Activated naive CD4-positive, alpha-beta T cell treated with anti-CD3 and anti-CD28 coated beads, Interleukin-2, amount 10 ng/mL, durations not matched to agents 7 days and 5 days (primary cell): ENCODE data around the gene DCAF6.
"Not testable (repeated sequence)": the region's sequence is repeated elsewhere in the genome, so short reads cannot be mapped to it uniquely, and the experiment has no call there.

Source experiments
- CTCF ChIA-PET: fragments of 350-600 bp; sonication (Branson Sonifier 250); formaldehyde crosslinking; loops from one replicate; lab custom pipeline; 2021; ENCODE audit warnings: antibody characterized with exemption; lab: Charles Lee
- DNase-seq: peaks from one replicate; pipeline ENCODE4 v3.0.0-alpha.2; 2020
- H3K27ac Mint-ChIP-seq: one replicate; pipeline ENCODE4 v1.8.0; 2021; ENCODE audit warnings: mild to moderate bottlenecking, moderate library complexity, mixed read lengths
- H3K27me3 Mint-ChIP-seq: one replicate; pipeline ENCODE4 v1.8.0; 2021; ENCODE audit warnings: mild to moderate bottlenecking, mixed read lengths
- H3K36me3 Mint-ChIP-seq: one replicate; pipeline ENCODE4 v1.8.0; 2021; ENCODE audit warnings: mixed read lengths
- H3K4me1 Mint-ChIP-seq: one replicate; pipeline ENCODE4 v1.8.0; 2021; ENCODE audit warnings: mixed read lengths
- H3K4me3 Mint-ChIP-seq: one replicate; pipeline ENCODE4 v1.8.0; 2021; ENCODE audit warnings: mild to moderate bottlenecking, moderate library complexity, mixed read lengths
- H3K9me3 Mint-ChIP-seq: one replicate; pipeline ENCODE4 v1.8.0; 2021; ENCODE audit warnings: mixed read lengths

The DCAF6 gene

GRCh38 chr1:167912294-167912693, 24.2 kb upstream of the DCAF6 start:
- no peak overlapping the region for H3K27ac Mint-ChIP-seq
- peaks cover 6% of the 10 kb centered on the region for H3K9me3 Mint-ChIP-seq
- H3K4me1 Mint-ChIP-seq: no peaks in the 10 kb centered on the region
- H3K4me3 Mint-ChIP-seq: no peak overlapping the region
- H3K27me3 Mint-ChIP-seq: no peaks in the 10 kb centered on the region
- CTCF ChIA-PET: no interaction called here
- no peak for DNase-seq
- H3K36me3 Mint-ChIP-seq: peaks cover 5% of the 10 kb centered on the region

- Mint-ChIP-seq H3K4me1 (no peaks in the 10 kb centered on the region), H3K27me3 (no peaks in the 10 kb centered on the region), H3K9me3 (peaks cover 6% of the 10 kb centered on the region), H3K36me3 (peaks cover 8% of the 10 kb centered on the region), H3K27ac (no peak within 1 kb of the TSS), H3K4me3 (no peak within 1 kb of the TSS)
- CTCF ChIA-PET: interaction anchor here (0.9 kb wide), 1 partner anchor 169 kb away, joined by 4 read pairs; no protein-coding TSS in a partner anchor
- DNase-seq: no peak
Measured at GRCh38 chr1:167913895-167914496, 22.5 kb upstream of the DCAF6 start, which contains the start of gene ADCY10. Gene ADCY10 (minus strand): TSS chr1:167914134. CDS start chr1:167905140, 8,994 bp downstream.

DNA sequence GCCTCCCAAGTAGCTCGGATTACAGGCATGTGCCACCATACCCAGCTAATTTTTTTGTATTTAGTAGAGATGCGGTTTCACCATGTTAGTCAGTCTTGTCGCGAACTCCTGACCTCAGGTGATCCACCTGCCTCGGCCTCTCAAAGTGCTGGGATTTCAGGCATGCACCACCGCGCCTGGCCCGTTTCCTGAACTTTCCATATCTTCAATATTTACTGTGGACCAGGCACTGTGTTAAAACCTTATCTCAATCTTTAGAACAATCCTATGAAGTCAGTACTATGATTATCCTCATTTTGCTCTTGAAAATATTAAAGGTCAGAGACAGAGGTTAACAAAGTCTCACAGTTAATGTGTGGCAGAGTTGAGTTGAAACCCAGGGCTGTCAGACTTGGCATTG, 20.9 kb upstream of the DCAF6 start:
- CTCF ChIA-PET: no interaction called here
- H3K36me3 Mint-ChIP-seq: peaks cover 10% of the 10 kb centered on the region
- H3K27me3 Mint-ChIP-seq: no peaks in the 10 kb centered on the region
- no peak overlapping the region for H3K4me3 Mint-ChIP-seq
- no peaks in the 10 kb centered on the region for H3K4me1 Mint-ChIP-seq
- H3K9me3 Mint-ChIP-seq: no peaks in the 10 kb centered on the region
- no peak overlapping the region for H3K27ac Mint-ChIP-seq
- DNase-seq: no peak

- H3K9me3 Mint-ChIP-seq: no peaks in the 10 kb centered on the region
- DNase-seq: no peak
- no peaks in the 10 kb centered on the region for H3K4me1 Mint-ChIP-seq
- H3K27ac Mint-ChIP-seq: no peak overlapping the region
- H3K27me3 Mint-ChIP-seq: no peaks in the 10 kb centered on the region
- H3K4me3 Mint-ChIP-seq: no peak overlapping the region
- H3K36me3 Mint-ChIP-seq: peaks cover 10% of the 10 kb centered on the region
- CTCF ChIA-PET: no interaction called here
Measured at GRCh38 chr1:167916766-167917511, 19.5 kb upstream of the DCAF6 start.

DNA sequence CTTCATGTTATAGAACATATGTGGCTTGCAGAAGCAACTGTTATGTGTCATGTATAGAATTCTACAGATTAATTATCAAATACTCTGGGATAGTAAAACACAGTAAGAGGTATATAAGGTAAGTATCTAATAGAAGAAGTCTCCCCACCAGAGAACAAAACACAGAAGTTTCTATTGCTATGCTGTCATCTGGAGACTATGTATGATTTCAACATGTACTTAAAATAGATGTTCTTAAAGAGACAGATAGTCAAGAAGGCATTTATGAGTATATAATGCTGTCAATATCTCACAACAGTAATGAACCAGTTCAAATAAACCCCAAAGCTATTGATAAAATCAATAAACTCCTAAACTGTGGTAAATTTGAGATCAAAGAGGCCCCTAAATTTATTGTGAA, 14.5 kb upstream of the DCAF6 start:
- Mint-ChIP-seq H3K4me3 (no peak overlapping the region), H3K27ac (no peak overlapping the region), H3K9me3 (no peaks in the 10 kb centered on the region), H3K27me3 (no peaks in the 10 kb centered on the region), H3K36me3 (peaks cover 11% of the 10 kb centered on the region), H3K4me1 (no peaks in the 10 kb centered on the region)
- CTCF ChIA-PET: interaction anchor here (0.8 kb wide), 1 partner anchor 223 kb away, joined by 3 read pairs; no protein-coding TSS in a partner anchor
- DNase-seq: no peak

- DNase-seq: no peak
- Mint-ChIP-seq H3K36me3 (peaks cover 10% of the 10 kb centered on the region), H3K4me3 (no peak overlapping the region), H3K27me3 (no peaks in the 10 kb centered on the region), H3K9me3 (no peaks in the 10 kb centered on the region), H3K4me1 (no peaks in the 10 kb centered on the region), H3K27ac (no peak overlapping the region)
- CTCF ChIA-PET: no interaction called here
Measured at GRCh38 chr1:167922611-167923074, 13.8 kb upstream of the DCAF6 start.

DNA sequence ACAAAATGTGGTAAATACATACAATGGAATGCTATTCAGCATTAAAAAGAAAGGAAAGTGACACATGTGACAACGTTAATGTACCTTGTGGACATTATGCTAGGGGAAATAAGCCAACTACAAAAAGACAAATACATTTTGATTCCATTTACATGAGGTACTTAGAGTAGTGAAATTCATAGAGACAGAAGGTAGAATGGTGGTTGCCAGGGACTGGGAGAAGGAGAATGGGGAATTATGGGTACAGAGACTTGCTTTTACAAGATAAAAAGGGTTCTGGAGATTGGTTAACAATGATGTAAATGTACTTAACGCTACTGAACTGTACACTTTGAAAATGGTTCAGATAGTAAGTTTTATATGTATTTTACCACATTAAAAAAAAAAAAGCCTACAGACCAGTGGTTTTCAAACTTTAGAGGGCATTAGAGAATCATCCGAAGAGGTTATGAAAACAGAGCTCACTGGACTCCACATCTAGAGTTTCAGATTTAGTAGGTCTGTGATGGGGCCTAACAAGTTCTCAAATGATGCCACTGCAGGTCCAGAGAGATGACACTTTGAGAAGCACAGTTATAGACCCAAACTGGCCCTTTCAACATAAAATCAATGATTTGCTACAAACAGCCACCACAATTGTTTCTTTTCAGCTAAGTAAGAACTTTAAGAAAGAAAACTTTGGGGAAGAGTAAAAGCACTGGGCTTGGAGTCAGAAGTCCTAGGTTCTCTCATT, 13.0 kb upstream of the DCAF6 start:
- DNase-seq: no peak
- H3K9me3 Mint-ChIP-seq: no peaks in the 10 kb centered on the region
- H3K4me1 Mint-ChIP-seq: no peaks in the 10 kb centered on the region
- H3K27ac Mint-ChIP-seq: no peak overlapping the region
- H3K36me3 Mint-ChIP-seq: peaks cover 6% of the 10 kb centered on the region
- no peaks in the 10 kb centered on the region for H3K27me3 Mint-ChIP-seq
- CTCF ChIA-PET: no interaction called here
- no peak overlapping the region for H3K4me3 Mint-ChIP-seq

DNA sequence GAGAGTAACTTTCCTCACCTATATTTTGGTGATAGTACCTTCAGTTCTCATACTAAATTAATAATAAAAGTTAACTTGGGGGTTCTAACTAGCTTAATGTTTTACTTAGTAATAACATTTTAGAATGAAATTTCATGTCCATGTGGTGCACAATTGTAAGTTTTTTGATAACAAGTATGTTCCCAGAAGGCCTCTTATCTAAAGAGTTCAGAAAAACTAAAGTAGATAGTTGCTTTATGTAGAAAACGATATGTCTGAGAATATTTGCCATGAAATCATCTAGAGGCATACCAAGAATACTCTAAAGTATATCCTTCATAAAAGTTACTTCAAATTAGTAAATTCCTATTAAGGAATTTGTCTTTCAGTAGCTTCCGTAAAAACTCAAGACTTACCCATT, 12.4 kb upstream of the DCAF6 start:
- H3K9me3 Mint-ChIP-seq: no peaks in the 10 kb centered on the region
- H3K4me1 Mint-ChIP-seq: no peaks in the 10 kb centered on the region
- no peak overlapping the region for H3K4me3 Mint-ChIP-seq
- no peak overlapping the region for H3K27ac Mint-ChIP-seq
- CTCF ChIA-PET: no interaction called here
- DNase-seq: no peak
- H3K27me3 Mint-ChIP-seq: no peaks in the 10 kb centered on the region
- H3K36me3 Mint-ChIP-seq: peaks cover 6% of the 10 kb centered on the region

- CTCF ChIA-PET: no interaction called here
- H3K9me3 Mint-ChIP-seq: no peaks in the 10 kb centered on the region
- no peak overlapping the region for H3K27ac Mint-ChIP-seq
- no peaks in the 10 kb centered on the region for H3K27me3 Mint-ChIP-seq
- H3K36me3 Mint-ChIP-seq: peaks cover 4% of the 10 kb centered on the region
- H3K4me1 Mint-ChIP-seq: no peaks in the 10 kb centered on the region
- no peak overlapping the region for H3K4me3 Mint-ChIP-seq
- no peak for DNase-seq
Measured at GRCh38 chr1:167924543-167925231, 11.8 kb upstream of the DCAF6 start.

GRCh38 chr1:167926486-167926997, 9.9 kb upstream of the DCAF6 start:
- Mint-ChIP-seq H3K27me3 (no peaks in the 10 kb centered on the region), H3K36me3 (peaks cover 4% of the 10 kb centered on the region), H3K27ac (no peak overlapping the region), H3K4me1 (peaks cover 2% of the 10 kb centered on the region), H3K9me3 (no peaks in the 10 kb centered on the region), H3K4me3 (no peak overlapping the region)
- CTCF ChIA-PET: no interaction called here
- DNase-seq: no peak

DNA sequence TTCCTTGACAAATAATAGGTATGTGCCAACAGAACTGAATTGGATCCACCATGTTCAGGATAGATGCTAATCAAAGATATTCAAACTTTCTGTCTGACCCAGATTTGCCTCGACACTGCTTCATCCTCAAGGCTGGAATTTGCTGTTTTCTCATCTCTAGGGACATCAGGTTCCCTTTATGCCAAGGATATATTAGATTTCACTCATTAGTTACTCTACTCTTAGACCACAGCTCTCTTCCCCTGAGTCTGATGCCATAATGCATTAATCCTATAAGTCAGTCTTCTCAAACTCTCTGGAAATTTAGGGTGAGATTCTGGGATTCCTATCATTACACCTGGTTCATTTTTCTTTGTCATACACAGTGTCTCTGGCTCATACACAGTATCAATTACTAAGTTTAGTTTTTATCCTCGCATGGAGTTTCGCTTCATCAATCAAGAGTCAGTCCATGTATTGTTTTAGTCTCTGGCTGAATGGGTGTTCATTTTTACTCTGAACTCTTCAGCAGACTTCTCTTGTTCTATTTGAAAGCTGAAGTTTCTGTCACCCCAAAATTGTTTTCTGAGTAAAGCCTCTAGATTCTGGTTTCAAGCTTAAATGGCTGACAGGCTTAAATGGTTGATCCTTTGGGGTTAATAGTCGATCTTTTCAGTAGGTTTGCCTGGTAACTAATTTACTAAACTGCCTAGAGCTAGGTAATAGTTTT, 9.3 kb upstream of the DCAF6 start:
- CTCF ChIA-PET: interaction anchor here (1.4 kb wide), 1 partner anchor 155 kb away, joined by 5 read pairs; no protein-coding TSS in a partner anchor
- Mint-ChIP-seq H3K4me1 (peaks cover 2% of the 10 kb centered on the region), H3K36me3 (peaks cover 4% of the 10 kb centered on the region), H3K4me3 (no peak overlapping the region), H3K27me3 (no peaks in the 10 kb centered on the region), H3K27ac (no peak overlapping the region), H3K9me3 (no peaks in the 10 kb centered on the region)
- DNase-seq: no peak

- Mint-ChIP-seq H3K4me1 (peaks cover 5% of the 10 kb centered on the region), H3K36me3 (no peaks in the 10 kb centered on the region)
- CTCF ChIA-PET: interaction anchor here (1.4 kb wide), 1 partner anchor 154 kb away, joined by 5 read pairs; no protein-coding TSS in a partner anchor
Measured at GRCh38 chr1:167928457-167928852, 8.0 kb upstream of the DCAF6 start.

GRCh38 chr1:167928919-167929318, 7.6 kb upstream of the DCAF6 start:
- H3K27ac Mint-ChIP-seq, H3K4me1 Mint-ChIP-seq, H3K4me3 Mint-ChIP-seq, CTCF ChIA-PET, H3K36me3 Mint-ChIP-seq, DNase-seq, H3K27me3 Mint-ChIP-seq, H3K9me3 Mint-ChIP-seq: not testable (repeated sequence)

More at GRCh38 chr1:167928457-167928852, 8.0 kb upstream of the DCAF6 start:
- H3K4me3 Mint-ChIP-seq: no peak overlapping the region
- no peak overlapping the region for H3K27ac Mint-ChIP-seq
- H3K9me3 Mint-ChIP-seq: no peaks in the 10 kb centered on the region
- no peaks in the 10 kb centered on the region for H3K27me3 Mint-ChIP-seq
- DNase-seq: no peak
